ENCODE results near the gene SDHA. TPM values are rescaled to one million over a fixed set of nuclear protein-coding genes. Genes with fewer than 3 reads are reported as not detected.

SDHA gene
- total RNA-seq, 2 donors from 2014 or later: 121 to 130 TPM

GRCh38 chr5:179401-179800, 38.7 kb upstream of the SDHA start:
- ATAC-seq (no peak), DNase-seq (ENCODE audit: low spot score) (peak; percentile 35)
- Mint-ChIP-seq H3K27ac (no peak overlapping the region), H3K36me3 (no peaks in the 10 kb centered on the region), H3K9me3 (no peaks in the 10 kb centered on the region), H3K4me1 (ENCODE audit: low read depth in 2 of 2) (no peaks in the 10 kb centered on the region), H3K4me3 (no peak overlapping the region), H3K27me3 (peaks cover 2 to 25% of the 10 kb centered on the region in 2 donors)

GRCh38 chr5:180286-180918, 37.7 kb upstream of the SDHA start:
- ATAC-seq (no peak), DNase-seq (ENCODE audit: low spot score) (peak; percentile 44)
- H3K36me3 Mint-ChIP-seq: no peaks in the 10 kb centered on the region
- H3K27ac Mint-ChIP-seq: no peak overlapping the region
- H3K27me3 Mint-ChIP-seq: peaks cover 2 to 25% of the 10 kb centered on the region in 2 donors
- H3K4me1 Mint-ChIP-seq (ENCODE audit: low read depth in 2 of 2): no peaks in the 10 kb centered on the region
- H3K4me3 Mint-ChIP-seq: no peak overlapping the region
- no peaks in the 10 kb centered on the region for H3K9me3 Mint-ChIP-seq

- Mint-ChIP-seq H3K27me3 (peaks cover 2 to 25% of the 10 kb centered on the region in 2 donors), H3K9me3 (no peaks in the 10 kb centered on the region), H3K36me3 (no peaks in the 10 kb centered on the region), H3K4me3 (no peak overlapping the region), H3K27ac (no peak overlapping the region), H3K4me1 (ENCODE audit: low read depth in 2 of 2) (no peaks in the 10 kb centered on the region)
- peak; percentile 37 for DNase-seq (ENCODE audit: low spot score)
- no peak for ATAC-seq
Measured at GRCh38 chr5:181160-181559, 37.0 kb upstream of the SDHA start.

- ATAC-seq (no peak), DNase-seq (ENCODE audit: low spot score) (peak; percentile 44)
- Mint-ChIP-seq H3K4me3 (no peak overlapping the region), H3K36me3 (no peaks in the 10 kb centered on the region), H3K9me3 (no peaks in the 10 kb centered on the region), H3K27me3 (peaks cover 2 to 25% of the 10 kb centered on the region in 2 donors), H3K27ac (no peak overlapping the region), H3K4me1 (ENCODE audit: low read depth in 2 of 2) (no peaks in the 10 kb centered on the region)
Measured at GRCh38 chr5:181566-181965, 36.6 kb upstream of the SDHA start.

GRCh38 chr5:182126-182525, 36.0 kb upstream of the SDHA start:
- Mint-ChIP-seq H3K4me3 (no peak overlapping the region), H3K9me3 (no peaks in the 10 kb centered on the region)

GRCh38 chr5:184471-184870, 33.6 kb upstream of the SDHA start:
- H3K4me3 Mint-ChIP-seq: no peak overlapping the region

More at GRCh38 chr5:182126-182525, 36.0 kb upstream of the SDHA start:
- DNase-seq (ENCODE audit: low spot score) (peak; percentile 32), ATAC-seq (no peak)
- no peak overlapping the region for H3K27ac Mint-ChIP-seq
- no peaks in the 10 kb centered on the region for H3K4me1 Mint-ChIP-seq (ENCODE audit: low read depth in 2 of 2)
- H3K27me3 Mint-ChIP-seq: peaks cover 2 to 22% of the 10 kb centered on the region in 2 donors
- no peaks in the 10 kb centered on the region for H3K36me3 Mint-ChIP-seq

GRCh38 chr5:185095-186070, 32.7 kb upstream of the SDHA start:
- no peak overlapping the region for H3K4me3 Mint-ChIP-seq
- no peak overlapping the region for H3K27ac Mint-ChIP-seq
- peaks cover 0 to 3% of the 10 kb centered on the region in 2 donors for H3K27me3 Mint-ChIP-seq
- H3K4me1 Mint-ChIP-seq (ENCODE audit: low read depth in 2 of 2): peaks cover 0 to 7% of the 10 kb centered on the region in 2 donors
- peak; percentile 47 for DNase-seq (ENCODE audit: low spot score)
- H3K9me3 Mint-ChIP-seq: no peaks in the 10 kb centered on the region
- no peak for ATAC-seq
- no peaks in the 10 kb centered on the region for H3K36me3 Mint-ChIP-seq

More at GRCh38 chr5:184471-184870, 33.6 kb upstream of the SDHA start:
- H3K27me3 Mint-ChIP-seq: peaks cover 0 to 6% of the 10 kb centered on the region in 2 donors
- peak; percentile 10 for DNase-seq (ENCODE audit: low spot score)
- no peaks in the 10 kb centered on the region for H3K9me3 Mint-ChIP-seq
- H3K27ac Mint-ChIP-seq: no peak overlapping the region
- no peaks in the 10 kb centered on the region for H3K36me3 Mint-ChIP-seq
- no peak for ATAC-seq
- peaks cover 0 to 7% of the 10 kb centered on the region in 2 donors for H3K4me1 Mint-ChIP-seq (ENCODE audit: low read depth in 2 of 2)

GRCh38 chr5:186091-187041, 31.8 kb upstream of the SDHA start:
- DNase-seq (ENCODE audit: low spot score) (peak; percentile 58), ATAC-seq (no peak)
- Mint-ChIP-seq H3K27ac (no peak overlapping the region), H3K4me3 (no peak overlapping the region), H3K27me3 (peaks cover 0 to 4% of the 10 kb centered on the region in 2 donors), H3K9me3 (no peaks in the 10 kb centered on the region), H3K4me1 (ENCODE audit: low read depth in 2 of 2) (peaks cover 0 to 7% of the 10 kb centered on the region in 2 donors), H3K36me3 (no peaks in the 10 kb centered on the region)

- Mint-ChIP-seq H3K9me3 (no peaks in the 10 kb centered on the region), H3K27me3 (peaks cover 0 to 4% of the 10 kb centered on the region in 2 donors)
- DNase-seq (ENCODE audit: low spot score): peak; percentile 58
Measured at GRCh38 chr5:187042-187431, 31.1 kb upstream of the SDHA start.

GRCh38 chr5:187617-188451, 30.3 kb upstream of the SDHA start:
- peak; percentile 28 for DNase-seq (ENCODE audit: low spot score)
- ATAC-seq: no peak
- Mint-ChIP-seq H3K4me1 (ENCODE audit: low read depth in 2 of 2) (peaks cover 0 to 7% of the 10 kb centered on the region in 2 donors), H3K9me3 (no peaks in the 10 kb centered on the region), H3K27me3 (peaks cover 0 to 4% of the 10 kb centered on the region in 2 donors), H3K27ac (no peak overlapping the region), H3K36me3 (no peaks in the 10 kb centered on the region), H3K4me3 (no peak overlapping the region)

More at GRCh38 chr5:187042-187431, 31.1 kb upstream of the SDHA start:
- Mint-ChIP-seq H3K4me1 (ENCODE audit: low read depth in 2 of 2) (peaks cover 0 to 7% of the 10 kb centered on the region in 2 donors), H3K36me3 (no peaks in the 10 kb centered on the region), H3K4me3 (no peak overlapping the region), H3K27ac (no peak overlapping the region)
- no peak for ATAC-seq

- Mint-ChIP-seq H3K9me3 (no peaks in the 10 kb centered on the region), H3K4me1 (ENCODE audit: low read depth in 2 of 2) (peaks cover 0 to 7% of the 10 kb centered on the region in 2 donors), H3K36me3 (no peaks in the 10 kb centered on the region), H3K27me3 (peaks cover 0 to 4% of the 10 kb centered on the region in 2 donors), H3K4me3 (no peak overlapping the region), H3K27ac (no peak overlapping the region)
- DNase-seq (ENCODE audit: low spot score) (peak; percentile 83), ATAC-seq (peak; percentile 87 to 89)
Measured at GRCh38 chr5:188488-189481, 29.3 kb upstream of the SDHA start.

GRCh38 chr5:189486-189885, 28.6 kb upstream of the SDHA start:
- Mint-ChIP-seq H3K4me3 (no peak overlapping the region), H3K36me3 (no peaks in the 10 kb centered on the region), H3K27me3 (peaks cover 0 to 4% of the 10 kb centered on the region in 2 donors), H3K9me3 (no peaks in the 10 kb centered on the region), H3K4me1 (ENCODE audit: low read depth in 2 of 2) (peaks cover 0 to 7% of the 10 kb centered on the region in 2 donors), H3K27ac (no peak overlapping the region)
- no peak for DNase-seq (ENCODE audit: low spot score)
- ATAC-seq: no peak

All from natural killer cell treated with Interleukin-12 subunit alpha and Interleukin-12 subunit beta and Interleukin-15 and Interleukin-18, amount 100 ng/mL, for 72 hours (primary cell).